Pulmonary artery endothelial cell (primary cell): ENCODE data around the gene MRC1. TPM values are rescaled to one million over a fixed set of nuclear protein-coding genes. Genes with fewer than 3 reads are reported as not detected.
"Not testable (repeated sequence)": the region's sequence is repeated elsewhere in the genome, so short reads cannot be mapped to it uniquely, and the experiment has no call there.

Experiments used
- DNase-seq: peaks from one replicate; pipeline ENCODE4 v3.0.0-alpha.2; 2011; ENCODE audit warnings: low read depth, low spot score
- total RNA-seq: library from RNA; depleted of rRNA; stranded (reverse); fragments of >200 nt; gene quantifications from 2 replicates; pipeline ENCODE4 v1.2.3, GENCODE V29; 2014

The MRC1 gene
- total RNA-seq, 1 donor from 2014 or later: 2.4 TPM

DNA sequence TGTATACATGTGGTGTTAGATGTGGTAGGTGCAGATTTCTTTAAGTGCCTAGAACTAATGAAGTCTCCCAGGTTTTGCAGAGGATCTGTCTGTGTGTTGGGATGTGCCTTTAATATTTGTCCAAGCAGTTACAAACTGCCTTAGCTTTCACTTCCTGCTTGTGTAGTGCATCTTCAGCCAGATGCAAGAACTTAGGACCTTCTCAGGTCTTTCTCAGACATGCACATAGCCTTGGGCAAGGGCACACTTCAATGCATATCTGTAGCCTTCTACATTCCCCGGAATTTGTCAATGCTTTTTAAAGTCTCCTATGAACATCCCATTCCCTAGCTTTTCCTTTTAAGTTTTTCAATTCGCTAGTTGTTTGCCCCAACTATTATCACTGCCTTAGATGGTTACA lies 95.4 kb downstream of the MRC1 start:
- DNase-seq: no peak

DNA sequence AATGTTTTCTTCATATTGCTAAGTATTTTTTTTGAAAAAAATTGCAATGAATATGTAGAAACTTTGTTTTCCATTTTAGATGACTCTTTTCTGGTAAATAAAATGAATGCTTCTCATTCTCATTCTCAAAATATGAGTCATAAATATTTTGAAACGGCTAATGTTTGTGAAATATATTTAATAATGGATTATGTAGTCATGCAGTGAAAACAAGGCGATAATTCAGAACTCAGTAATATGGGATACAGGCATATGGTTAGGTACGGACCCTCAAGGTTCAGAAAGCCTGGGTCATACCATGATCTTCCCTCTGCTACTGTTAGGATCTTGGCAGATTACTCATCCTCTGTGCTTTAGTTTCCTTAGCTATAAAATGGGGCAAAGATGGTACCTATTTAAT lies 96.3 kb downstream of the MRC1 start:
- no peak for DNase-seq

DNA sequence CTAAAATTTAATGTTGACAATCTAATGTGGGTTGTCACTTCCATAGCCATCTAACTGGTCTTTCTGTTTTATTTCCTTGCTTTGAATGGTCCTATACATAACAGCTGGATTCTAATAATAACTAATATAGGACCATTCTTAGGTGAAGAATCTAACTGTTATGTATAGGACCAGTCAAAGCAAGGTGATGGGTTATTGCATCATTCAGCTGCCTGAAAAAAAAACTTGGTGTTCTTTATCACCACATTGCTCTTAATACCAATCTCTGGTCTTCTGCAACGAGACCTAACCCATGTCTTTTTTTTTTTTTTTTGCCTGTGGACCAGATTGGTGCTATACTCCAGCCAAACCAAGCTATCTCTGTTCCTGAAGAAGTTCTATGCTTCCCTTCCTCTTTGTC lies 96.9 kb downstream of the MRC1 start:
- DNase-seq: no peak

DNA sequence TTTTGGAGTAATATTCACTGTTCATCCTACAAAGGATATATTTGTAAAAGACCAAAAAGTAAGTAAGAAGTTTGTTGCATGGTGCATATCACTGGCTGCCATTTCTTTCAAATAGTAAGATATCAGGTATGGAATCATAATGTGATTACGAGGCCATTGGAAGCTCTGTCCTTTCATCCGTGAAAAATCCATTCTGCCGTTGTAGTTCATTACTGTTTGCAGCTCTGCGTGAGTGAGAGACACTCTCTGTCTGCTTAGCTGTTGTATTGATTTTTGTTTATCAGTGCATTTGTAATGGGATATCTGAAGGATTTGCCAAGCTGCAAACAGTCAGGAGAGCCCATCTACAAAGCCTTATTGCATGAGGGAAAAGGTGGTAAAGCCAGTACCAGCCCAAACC lies 98.5 kb downstream of the MRC1 start:
- no peak for DNase-seq

DNA sequence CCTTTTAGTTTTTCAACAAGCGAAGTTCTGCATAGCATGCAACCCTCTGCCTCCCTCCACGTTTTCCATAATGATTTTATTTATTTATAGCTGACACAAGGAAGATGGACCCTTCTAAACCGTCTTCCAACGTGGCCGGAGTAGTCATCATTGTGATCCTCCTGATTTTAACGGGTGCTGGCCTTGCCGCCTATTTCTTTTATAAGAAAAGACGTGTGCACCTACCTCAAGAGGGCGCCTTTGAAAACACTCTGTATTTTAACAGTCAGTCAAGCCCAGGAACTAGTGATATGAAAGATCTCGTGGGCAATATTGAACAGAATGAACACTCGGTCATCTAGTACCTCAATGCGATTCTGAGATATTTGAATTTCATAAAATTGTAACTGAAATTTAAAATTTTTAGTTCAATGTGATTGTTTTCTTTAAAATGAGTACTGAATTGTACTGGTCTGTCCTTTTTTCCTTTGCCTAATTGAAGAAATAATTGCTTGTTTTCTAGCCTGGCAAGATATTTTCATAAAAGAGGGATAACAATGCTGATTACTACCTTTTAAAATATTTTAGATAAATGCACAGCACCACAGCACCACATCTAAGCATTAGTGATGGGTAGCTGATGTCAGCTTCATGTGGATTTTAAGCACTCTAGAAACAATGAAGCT lies 101.1 kb downstream of the MRC1 start:
- peak; percentile 4 for DNase-seq

DNA sequence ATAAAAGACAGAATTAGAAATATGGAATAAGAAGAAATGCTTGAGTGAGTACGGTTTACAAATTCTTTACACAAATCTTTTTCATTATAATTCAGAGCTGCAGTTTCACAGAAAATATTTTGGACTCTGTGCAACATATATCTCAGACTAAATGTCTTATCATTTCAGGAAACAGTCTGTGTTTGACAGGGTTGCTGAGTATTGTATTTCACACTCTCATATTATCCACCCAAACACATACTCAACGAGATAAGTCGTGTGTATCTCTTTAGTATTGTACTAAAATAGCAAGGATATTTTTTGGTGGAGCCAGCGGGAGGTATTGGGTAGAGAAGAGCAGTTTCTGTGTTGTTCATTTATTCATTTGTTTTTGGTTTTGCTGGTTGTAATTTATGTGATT lies 103.6 kb downstream of the MRC1 start:
- no peak for DNase-seq

DNA sequence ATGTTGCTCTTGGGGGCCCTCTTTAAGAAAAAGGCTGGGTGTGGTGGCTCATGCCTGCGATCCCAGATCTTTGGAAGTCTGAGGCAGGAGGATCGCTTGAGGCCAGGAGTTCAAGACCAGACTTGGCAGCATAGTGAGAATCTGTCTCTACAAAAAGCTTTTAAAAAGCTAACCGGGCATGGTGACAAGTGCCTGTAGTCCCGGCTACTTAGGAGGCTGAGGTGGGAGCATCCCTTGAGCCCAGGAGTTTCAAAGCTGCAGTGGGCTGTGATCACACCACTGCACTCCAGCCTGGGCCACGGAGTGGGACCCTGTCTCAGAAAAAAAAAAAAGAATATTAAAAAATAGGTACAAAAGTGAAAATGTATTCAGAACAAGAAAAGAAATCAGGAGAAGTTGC lies 104.5 kb downstream of the MRC1 start:
- no peak for DNase-seq

DNA sequence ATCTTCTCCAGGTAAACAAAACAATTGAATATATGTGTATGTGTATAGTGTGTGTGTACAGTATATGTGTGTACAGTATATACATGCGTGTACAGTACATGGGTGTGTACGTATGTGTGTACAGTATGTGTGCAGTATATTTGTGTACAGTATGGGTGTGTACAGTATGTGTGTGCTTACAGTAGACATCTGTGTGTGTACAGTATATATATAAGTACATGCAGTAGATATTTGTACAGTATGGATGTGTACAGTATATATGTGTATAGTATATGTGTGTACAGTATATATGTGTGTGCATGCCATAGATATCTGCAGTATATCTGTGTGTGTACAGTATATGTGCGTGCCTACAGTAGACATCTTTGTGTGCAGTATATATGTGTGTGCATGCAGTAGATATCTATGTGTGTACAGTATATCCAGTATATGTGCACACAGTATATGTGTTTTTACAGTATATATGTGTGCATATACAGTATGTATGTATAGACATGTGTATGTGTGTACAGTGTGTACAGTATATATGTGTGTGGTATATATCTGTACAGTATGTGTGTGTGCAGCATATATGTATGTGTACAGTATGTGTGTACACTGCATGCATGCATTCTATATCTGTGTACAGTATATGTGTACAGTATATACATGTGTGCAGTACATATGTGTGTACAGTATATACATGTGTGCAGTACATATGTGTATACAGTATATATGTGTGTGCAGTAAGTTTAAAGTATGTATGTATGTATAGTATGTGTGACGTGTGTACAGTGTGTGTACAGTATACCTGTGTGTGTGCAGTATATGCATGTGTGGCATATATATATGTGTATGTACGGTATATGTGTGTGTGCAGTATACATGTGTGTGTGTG lies 105.3 kb downstream of the MRC1 start:
- DNase-seq: no peak

DNA sequence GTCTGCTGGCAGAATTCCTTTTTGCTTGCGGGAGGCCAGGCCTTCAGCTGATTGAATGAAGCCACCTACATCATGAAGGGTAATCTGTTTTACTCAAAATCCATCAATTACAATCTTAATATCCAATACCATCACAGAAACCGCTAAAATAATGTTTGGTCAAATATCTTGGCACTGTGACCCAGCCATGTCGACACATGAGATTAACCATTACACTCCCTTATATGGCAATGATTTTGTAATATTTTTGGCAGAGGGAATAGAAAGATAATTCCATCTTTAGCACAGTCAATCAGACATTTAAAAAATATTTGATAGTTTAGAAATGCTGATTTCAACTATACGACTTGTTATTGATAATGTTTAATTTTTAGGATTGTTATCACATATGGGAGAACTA lies 106.0 kb downstream of the MRC1 start:
- no peak for DNase-seq

DNA sequence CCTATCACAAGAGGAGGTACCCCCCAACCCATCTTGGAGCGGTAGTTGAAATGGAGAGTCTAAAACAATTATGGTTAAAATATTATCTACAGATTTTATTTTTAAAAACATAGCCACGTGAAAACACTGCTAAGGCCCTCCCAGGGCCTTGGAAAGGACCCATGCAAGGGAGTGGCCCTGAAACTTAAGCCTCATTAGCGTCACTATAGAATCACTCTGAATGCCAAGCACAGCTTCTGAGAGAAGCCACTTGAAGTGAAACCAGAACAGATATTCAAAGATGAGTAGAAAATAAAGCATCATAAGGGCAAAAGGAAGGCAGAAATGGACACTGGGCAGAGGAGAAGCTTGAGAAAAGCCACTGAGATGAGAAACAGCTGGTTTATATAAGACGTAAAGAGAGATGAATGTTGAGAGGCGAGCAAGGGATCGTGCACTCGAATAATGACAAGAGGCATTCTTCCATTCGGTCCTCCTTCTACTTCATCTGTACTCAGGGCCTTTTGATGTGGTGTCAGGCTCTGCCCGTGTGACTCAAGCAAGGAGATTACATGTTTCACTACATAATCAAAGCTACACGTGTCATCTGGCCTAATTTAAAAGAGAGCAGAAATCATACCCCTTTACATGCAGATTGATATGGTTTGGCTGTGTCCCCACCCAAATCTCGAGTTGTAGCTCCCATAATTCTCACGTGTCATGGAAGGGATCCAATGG lies 109.2 kb downstream of the MRC1 start:
- DNase-seq: no peak

DNA sequence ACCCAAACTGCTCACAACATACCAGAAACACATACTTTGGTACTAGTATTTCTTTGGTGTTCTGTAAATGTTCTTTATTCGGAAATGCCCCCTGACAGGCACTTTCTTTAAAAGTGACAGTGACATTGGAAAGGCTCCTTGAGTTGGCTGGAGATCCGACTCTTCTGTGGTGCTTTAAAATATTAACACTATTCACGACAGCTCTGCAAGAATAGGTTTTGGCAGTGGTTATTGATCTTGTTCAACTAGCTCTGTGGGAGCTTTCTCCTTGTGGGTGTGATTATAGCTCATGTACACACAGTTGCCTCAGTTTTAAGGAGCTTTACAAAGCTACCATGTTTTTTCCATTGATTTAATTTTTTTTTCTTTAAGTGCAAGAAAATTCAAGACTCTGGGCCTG lies 112.2 kb downstream of the MRC1 start:
- no peak for DNase-seq

DNA sequence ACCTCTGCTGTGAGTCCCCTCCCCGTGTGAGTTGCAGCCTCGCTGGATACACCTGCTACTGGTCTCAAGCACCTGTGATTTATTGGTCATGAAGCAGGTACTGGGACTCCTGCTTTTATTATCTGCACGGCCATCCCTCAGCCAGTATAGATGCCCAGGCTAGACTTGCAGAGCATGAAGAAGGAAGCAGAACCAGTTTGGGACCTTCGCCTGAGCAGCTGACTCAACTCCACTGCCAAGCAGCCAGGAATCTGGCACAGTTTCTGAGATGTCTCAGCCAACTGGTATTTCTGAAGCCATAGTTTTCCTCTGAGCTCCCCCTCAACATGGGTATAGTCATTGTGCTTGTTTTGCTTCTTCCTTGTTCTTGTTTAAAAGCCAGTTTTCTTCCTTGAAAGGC lies 114.6 kb downstream of the MRC1 start:
- DNase-seq: no peak

DNA sequence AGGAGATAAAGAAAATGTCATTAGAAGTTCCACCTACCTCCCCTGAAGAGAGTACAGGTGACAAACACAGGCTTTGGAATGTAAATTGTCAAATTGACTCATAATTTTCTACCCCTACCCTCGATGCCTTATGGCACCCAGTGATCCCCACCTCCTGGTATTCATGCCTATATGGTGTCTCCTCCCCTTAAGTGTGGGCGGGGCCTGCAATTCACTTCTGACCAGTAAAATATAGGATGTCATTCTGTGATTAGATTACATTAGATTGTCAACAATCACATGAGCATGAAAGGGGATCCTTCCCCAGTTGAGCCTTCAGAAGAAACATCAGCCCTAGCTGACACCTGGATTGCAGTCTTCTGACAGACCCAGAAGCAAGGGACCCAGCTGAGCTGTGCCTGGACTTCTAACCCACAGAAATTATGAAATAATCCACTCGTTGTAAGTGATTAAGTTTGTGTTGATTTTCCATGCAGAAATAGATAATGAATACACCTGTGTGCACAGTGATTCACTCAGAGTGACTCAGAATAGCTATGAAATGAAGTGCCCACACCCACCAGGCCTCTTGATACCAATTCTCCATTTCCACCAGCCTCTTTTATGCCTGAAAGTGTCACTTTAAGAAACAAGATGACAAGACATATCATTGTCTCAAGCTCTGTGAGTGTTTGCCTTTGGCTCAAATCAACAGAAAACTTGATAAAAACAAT lies 134.0 kb downstream of the MRC1 start:
- DNase-seq: no peak

DNA sequence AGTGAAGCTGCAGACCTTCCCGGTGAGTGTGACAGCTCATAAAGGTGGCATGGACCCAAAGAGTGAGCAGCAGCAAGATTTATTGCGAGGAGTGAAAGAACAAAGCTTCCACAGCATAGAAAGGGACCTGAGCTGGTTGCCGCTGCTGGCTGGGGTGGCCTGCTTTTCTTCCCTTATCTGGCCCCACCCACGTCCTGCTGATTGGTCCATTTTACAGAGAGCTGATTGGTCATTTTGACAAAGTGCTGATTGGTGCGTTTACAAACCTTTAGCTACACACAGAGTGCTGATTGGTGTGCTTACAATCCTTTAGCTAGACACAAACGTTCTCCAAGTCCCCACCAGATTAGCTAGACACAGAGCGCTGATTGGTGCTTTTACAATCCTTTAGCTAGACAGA lies 141.1 kb downstream of the MRC1 start:
- not testable (repeated sequence) for DNase-seq

DNA sequence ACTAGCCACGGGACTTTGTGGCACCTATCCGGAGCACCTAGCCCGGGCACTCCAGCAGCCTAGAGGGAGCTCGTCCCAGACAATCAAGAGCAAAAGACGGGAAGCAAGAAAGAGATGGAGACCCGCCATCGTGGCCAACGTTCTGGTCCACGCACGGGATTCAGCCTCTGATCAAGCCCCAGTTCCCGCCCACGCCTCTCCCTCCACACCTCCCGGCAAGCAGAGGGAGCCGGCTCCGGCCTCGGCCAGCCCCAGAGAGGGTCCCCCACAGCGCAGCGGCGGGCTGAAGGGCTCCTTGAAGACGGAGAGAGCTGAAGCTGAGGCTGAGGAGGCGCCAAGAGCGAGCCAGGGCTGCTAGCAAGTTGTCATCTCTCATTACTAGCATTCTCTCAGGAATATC lies 141.6 kb downstream of the MRC1 start:
- DNase-seq: no peak

DNA sequence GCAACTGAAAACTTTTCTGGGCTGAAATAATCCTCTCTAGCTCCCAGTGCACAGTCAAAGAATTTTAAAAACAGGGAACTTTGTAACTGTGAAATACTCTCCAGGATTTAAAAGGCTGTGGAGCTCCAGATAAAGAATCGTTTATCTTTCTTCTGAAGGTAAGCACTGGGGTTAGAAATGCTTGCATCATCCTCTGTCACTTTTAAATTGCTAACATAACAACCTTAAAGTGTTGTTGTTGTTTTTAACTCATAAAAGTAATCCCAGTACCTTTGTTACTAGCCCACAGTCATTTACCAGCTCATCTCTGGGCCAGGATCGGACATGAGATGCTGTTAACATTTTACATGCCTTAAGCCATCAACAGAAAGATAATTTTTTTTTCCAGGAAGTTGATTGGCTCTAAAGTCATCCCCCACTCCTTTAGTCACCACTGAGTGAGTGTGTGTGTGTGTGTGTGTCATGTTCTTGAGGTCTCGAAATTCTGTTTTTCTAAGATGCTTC lies 142.8 kb downstream of the MRC1 start, which contains the start of gene SLC39A12:
Gene SLC39A12, plus strand, starts transcription at position 51 of the 504 bp plus-strand sequence. CDS start 1,359 bp downstream, outside the sequence.
- DNase-seq: no peak

DNA sequence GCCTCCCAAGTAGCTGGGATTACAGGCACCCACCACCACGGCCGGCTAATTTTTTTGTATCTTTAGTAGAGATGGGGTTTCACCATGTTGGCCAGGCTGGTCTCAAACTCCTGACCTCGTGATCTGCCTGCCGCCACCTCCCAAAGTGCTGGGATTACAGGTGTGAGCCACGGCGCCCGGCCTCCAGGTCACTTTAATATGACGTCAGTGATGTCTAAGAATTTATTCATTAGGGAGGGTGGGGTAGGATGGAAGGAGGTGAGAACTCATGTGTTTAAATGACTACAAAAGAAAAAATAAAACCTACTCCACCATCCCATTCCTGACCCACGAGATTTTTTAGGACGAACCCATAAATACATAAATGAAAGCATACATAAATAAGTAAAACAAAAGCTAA lies 145.2 kb downstream of the MRC1 start:
- DNase-seq: not testable (repeated sequence)

DNA sequence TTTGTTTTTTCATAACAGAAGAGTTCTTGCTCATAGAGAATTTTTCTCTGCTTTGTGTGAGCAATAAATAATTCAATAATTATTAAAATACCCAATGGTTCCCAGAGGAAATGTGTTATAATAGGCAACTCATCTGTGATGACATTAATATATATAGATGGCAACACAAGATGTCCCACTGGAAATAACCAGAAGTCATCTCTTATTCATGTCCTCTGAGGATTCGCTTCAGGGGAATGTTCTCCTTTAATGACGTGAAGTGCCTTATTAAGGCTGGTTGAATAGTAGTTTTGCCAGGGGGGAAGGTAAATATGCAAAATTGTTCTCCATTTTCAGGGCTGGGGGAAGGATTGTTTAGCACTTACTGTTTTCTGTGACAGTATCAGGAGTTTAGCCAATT lies 145.7 kb downstream of the MRC1 start:
- no peak for DNase-seq

DNA sequence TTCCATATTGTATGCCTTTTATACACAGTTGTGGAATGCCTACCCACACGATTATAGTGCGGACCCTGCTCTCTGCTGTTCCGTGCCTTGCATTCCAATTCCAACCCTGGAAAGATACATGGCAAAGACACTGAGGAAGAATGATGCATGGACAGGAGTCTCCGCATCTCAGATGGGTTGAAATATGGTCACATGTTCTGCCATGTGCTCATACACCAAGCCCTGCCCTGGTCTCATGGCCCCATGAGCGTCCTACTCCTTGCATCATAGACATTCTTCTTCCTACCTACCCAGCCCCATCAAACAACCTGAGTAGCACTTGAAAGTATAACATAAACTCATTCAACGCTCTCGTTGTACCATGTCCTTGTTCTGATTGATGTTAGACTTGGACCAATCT lies 148.9 kb downstream of the MRC1 start:
- DNase-seq: no peak

DNA sequence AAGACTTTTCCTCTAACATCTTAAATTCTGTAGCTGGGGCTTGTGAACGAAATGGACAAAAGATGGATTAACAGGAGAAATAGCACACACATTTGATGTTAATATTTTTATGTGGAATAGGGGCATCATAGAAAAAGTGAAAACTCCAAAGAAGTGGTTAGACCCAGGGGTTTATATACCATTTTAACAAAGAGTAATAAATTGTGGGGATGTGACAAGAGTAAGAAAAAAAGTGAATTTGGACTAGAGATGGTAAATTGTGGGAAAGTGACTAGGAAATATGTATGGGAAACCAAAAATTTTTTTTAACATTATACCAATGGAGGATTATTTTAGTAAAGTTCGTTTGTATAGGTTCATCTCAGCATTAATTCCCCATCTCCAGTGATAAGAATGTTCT lies 150.7 kb downstream of the MRC1 start:
- DNase-seq: no peak
